HEK293 (cell line): ENCODE data around the gene CAPN13.

Source experiments
- ZNF155 ChIP-seq: fragments of 450-650 bp; formaldehyde crosslinking; IDR thresholded peaks from 2 replicates; pipeline ENCODE4 v1.5.1; 2016; ENCODE audit warnings: missing biosample characterization, missing genetic modification characterization
- ZNF24 ChIP-seq: fragments of 450-650 bp; formaldehyde crosslinking; IDR thresholded peaks from 2 replicates; pipeline ENCODE4 v1.5.1; 2016; ENCODE audit warnings: missing biosample characterization, missing genetic modification characterization
- ZNF324 ChIP-seq: fragments of 450-650 bp; formaldehyde crosslinking; IDR thresholded peaks from 2 replicates; pipeline ENCODE4 v1.5.1; 2016; ENCODE audit warnings: missing biosample characterization, missing genetic modification characterization
- ZNF510 ChIP-seq: fragments of 450-650 bp; formaldehyde crosslinking; IDR thresholded peaks from 2 replicates; pipeline ENCODE4 v1.5.1; 2018; ENCODE audit warnings: mild to moderate bottlenecking, missing genetic modification characterization, missing biosample characterization; ENCODE audit not compliant: insufficient replicate concordance
- TF ChIP-seq, protein P1 (sequence below): fragments of 450-650 bp; formaldehyde crosslinking; IDR thresholded peaks from 2 replicates; pipeline ENCODE4 v1.5.1; 2016; ENCODE audit warnings: missing biosample characterization, missing genetic modification characterization
- TF ChIP-seq, protein P2 (sequence below): fragments of 450-650 bp; formaldehyde crosslinking; IDR thresholded peaks from 2 replicates; pipeline ENCODE4 v1.5.1; 2016; ENCODE audit warnings: missing biosample characterization, missing genetic modification characterization
- TF ChIP-seq, protein P3 (sequence below): fragments of 450-650 bp; formaldehyde crosslinking; IDR thresholded peaks from 2 replicates; pipeline ENCODE4 v1.5.1; 2016; ENCODE audit warnings: missing biosample characterization, missing genetic modification characterization
- TF ChIP-seq, protein P4 (sequence below): fragments of 450-650 bp; formaldehyde crosslinking; IDR thresholded peaks from 2 replicates; pipeline ENCODE4 v1.5.1; 2016; ENCODE audit warnings: missing biosample characterization, missing genetic modification characterization
- TF ChIP-seq, protein P5 (sequence below): fragments of 450-650 bp; formaldehyde crosslinking; optimal IDR thresholded peaks from 2 replicates; pipeline ENCODE3; 2016; ENCODE audit warnings: missing biosample characterization, mild to moderate bottlenecking, missing genetic modification characterization
- TF ChIP-seq, protein P6 (sequence below): fragments of 450-650 bp; formaldehyde crosslinking; conservative IDR thresholded peaks from 2 replicates; pipeline ENCODE4 v1.5.1; 2016; ENCODE audit warnings: low read depth, missing biosample characterization, missing genetic modification characterization

DNA sequence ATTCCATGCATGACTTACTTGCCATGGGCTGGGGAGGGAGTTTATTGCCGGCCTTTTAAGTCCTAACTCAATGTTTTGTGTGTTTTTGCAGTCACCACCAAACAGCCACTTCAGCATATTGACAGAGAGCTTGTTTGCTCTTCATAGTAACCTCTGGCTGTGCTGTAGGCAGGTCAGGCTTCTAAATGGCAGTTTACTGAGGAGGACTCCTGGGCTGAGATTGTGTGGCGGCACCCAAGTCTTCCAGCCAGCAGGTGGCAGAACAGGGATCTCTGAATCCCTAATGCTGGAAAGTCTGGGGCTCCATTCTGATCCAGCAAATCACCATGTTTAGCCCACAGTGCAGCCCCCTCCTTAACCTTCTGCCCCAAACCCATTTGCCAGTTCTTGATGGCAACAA, 121.2 kb downstream of the CAPN13 start:
- TF ChIP-seq ZNF24 (tag by site-specific recombination) (no peak), ZNF324 (no peak), ZNF510 (tag by site-specific recombination) (no peak), ZNF155 (tag by site-specific recombination) (no peak)
- TF ChIP-seq, protein P1, sequence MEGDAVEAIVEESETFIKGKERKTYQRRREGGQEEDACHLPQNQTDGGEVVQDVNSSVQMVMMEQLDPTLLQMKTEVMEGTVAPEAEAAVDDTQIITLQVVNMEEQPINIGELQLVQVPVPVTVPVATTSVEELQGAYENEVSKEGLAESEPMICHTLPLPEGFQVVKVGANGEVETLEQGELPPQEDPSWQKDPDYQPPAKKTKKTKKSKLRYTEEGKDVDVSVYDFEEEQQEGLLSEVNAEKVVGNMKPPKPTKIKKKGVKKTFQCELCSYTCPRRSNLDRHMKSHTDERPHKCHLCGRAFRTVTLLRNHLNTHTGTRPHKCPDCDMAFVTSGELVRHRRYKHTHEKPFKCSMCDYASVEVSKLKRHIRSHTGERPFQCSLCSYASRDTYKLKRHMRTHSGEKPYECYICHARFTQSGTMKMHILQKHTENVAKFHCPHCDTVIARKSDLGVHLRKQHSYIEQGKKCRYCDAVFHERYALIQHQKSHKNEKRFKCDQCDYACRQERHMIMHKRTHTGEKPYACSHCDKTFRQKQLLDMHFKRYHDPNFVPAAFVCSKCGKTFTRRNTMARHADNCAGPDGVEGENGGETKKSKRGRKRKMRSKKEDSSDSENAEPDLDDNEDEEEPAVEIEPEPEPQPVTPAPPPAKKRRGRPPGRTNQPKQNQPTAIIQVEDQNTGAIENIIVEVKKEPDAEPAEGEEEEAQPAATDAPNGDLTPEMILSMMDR (tag by site-specific recombination), result no peak
- TF ChIP-seq, protein P2, sequence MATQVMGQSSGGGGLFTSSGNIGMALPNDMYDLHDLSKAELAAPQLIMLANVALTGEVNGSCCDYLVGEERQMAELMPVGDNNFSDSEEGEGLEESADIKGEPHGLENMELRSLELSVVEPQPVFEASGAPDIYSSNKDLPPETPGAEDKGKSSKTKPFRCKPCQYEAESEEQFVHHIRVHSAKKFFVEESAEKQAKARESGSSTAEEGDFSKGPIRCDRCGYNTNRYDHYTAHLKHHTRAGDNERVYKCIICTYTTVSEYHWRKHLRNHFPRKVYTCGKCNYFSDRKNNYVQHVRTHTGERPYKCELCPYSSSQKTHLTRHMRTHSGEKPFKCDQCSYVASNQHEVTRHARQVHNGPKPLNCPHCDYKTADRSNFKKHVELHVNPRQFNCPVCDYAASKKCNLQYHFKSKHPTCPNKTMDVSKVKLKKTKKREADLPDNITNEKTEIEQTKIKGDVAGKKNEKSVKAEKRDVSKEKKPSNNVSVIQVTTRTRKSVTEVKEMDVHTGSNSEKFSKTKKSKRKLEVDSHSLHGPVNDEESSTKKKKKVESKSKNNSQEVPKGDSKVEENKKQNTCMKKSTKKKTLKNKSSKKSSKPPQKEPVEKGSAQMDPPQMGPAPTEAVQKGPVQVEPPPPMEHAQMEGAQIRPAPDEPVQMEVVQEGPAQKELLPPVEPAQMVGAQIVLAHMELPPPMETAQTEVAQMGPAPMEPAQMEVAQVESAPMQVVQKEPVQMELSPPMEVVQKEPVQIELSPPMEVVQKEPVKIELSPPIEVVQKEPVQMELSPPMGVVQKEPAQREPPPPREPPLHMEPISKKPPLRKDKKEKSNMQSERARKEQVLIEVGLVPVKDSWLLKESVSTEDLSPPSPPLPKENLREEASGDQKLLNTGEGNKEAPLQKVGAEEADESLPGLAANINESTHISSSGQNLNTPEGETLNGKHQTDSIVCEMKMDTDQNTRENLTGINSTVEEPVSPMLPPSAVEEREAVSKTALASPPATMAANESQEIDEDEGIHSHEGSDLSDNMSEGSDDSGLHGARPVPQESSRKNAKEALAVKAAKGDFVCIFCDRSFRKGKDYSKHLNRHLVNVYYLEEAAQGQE (tag by site-specific recombination), result no peak
- TF ChIP-seq, protein P3, sequence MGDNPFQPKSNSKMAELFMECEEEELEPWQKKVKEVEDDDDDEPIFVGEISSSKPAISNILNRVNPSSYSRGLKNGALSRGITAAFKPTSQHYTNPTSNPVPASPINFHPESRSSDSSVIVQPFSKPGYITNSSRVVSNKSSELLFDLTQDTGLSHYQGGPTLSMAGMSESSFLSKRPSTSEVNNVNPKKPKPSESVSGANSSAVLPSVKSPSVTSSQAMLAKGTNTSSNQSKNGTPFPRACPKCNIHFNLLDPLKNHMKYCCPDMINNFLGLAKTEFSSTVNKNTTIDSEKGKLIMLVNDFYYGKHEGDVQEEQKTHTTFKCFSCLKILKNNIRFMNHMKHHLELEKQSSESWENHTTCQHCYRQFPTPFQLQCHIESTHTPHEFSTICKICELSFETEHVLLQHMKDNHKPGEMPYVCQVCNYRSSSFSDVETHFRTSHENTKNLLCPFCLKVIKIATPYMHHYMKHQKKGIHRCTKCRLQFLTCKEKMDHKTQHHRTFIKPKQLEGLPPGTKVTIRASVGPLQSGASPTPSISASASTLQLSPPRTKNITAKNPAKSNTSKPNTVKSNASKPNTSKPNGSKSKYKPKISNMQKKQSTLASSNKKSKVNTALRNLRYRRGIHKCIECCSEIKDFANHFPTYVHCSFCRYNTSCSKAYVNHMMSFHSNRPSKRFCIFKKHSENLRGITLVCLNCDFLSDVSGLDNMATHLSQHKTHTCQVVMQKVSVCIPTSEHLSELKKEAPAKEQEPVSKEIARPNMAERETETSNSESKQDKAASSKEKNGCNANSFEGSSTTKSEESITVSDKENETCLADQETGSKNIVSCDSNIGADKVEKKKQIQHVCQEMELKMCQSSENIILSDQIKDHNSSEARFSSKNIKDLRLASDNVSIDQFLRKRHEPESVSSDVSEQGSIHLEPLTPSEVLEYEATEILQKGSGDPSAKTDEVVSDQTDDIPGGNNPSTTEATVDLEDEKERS (tag by site-specific recombination), result no peak
- TF ChIP-seq, protein P4, sequence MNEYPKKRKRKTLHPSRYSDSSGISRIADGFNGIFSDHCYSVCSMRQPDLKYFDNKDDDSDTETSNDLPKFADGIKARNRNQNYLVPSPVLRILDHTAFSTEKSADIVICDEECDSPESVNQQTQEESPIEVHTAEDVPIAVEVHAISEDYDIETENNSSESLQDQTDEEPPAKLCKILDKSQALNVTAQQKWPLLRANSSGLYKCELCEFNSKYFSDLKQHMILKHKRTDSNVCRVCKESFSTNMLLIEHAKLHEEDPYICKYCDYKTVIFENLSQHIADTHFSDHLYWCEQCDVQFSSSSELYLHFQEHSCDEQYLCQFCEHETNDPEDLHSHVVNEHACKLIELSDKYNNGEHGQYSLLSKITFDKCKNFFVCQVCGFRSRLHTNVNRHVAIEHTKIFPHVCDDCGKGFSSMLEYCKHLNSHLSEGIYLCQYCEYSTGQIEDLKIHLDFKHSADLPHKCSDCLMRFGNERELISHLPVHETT (tag by site-specific recombination), result no peak
- TF ChIP-seq, protein P5, sequence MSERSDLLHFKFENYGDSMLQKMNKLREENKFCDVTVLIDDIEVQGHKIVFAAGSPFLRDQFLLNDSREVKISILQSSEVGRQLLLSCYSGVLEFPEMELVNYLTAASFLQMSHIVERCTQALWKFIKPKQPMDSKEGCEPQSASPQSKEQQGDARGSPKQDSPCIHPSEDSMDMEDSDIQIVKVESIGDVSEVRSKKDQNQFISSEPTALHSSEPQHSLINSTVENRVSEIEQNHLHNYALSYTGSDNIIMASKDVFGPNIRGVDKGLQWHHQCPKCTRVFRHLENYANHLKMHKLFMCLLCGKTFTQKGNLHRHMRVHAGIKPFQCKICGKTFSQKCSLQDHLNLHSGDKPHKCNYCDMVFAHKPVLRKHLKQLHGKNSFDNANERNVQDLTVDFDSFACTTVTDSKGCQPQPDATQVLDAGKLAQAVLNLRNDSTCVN, result no peak
- TF ChIP-seq, protein P6, sequence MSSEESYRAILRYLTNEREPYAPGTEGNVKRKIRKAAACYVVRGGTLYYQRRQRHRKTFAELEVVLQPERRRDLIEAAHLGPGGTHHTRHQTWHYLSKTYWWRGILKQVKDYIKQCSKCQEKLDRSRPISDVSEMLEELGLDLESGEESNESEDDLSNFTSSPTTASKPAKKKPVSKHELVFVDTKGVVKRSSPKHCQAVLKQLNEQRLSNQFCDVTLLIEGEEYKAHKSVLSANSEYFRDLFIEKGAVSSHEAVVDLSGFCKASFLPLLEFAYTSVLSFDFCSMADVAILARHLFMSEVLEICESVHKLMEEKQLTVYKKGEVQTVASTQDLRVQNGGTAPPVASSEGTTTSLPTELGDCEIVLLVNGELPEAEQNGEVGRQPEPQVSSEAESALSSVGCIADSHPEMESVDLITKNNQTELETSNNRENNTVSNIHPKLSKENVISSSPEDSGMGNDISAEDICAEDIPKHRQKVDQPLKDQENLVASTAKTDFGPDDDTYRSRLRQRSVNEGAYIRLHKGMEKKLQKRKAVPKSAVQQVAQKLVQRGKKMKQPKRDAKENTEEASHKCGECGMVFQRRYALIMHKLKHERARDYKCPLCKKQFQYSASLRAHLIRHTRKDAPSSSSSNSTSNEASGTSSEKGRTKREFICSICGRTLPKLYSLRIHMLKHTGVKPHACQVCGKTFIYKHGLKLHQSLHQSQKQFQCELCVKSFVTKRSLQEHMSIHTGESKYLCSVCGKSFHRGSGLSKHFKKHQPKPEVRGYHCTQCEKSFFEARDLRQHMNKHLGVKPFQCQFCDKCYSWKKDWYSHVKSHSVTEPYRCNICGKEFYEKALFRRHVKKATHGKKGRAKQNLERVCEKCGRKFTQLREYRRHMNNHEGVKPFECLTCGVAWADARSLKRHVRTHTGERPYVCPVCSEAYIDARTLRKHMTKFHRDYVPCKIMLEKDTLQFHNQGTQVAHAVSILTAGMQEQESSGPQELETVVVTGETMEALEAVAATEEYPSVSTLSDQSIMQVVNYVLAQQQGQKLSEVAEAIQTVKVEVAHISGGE (tag by site-specific recombination), result no peak
